ENCODE results near the gene SLC13A5.

SLC13A5 gene

DNA sequence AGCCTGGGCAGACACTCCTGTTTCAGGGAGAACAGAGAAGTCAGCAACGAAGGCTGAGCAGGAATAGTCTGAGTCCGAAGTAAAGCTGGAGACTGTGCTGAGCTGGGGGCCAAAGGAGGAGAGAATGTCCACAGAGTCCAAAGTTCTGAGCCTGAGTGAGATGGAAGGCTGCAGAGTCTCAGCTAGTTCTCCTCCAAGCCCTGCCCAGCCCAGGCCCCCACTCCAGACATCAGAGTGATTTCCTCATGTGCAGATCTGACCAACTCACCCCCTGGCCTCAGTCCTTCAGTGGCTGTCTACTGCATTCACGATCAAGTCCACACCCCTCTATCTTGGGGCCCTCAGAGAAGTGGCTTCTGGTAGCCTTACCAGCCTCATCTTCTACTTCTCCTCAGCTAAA, 21.6 kb downstream of the SLC13A5 start:
- TF ChIP-seq TAF1 (IDR thresholded peaks at IDR 0.05; ENCODE audit: borderline replicate concordance, low read depth, low read length) (no peak), POLR2A (IDR thresholded peaks at IDR 0.05; ENCODE audit: low read depth, low read length) (no peak), POLR2AphosphoS5 (IDR thresholded peaks at IDR 0.05; ENCODE audit: low read depth, low read length) (no peak)
- DNase-seq (ENCODE audit: insufficient read length) (no peak), FAIRE-seq (no peak)

DNA sequence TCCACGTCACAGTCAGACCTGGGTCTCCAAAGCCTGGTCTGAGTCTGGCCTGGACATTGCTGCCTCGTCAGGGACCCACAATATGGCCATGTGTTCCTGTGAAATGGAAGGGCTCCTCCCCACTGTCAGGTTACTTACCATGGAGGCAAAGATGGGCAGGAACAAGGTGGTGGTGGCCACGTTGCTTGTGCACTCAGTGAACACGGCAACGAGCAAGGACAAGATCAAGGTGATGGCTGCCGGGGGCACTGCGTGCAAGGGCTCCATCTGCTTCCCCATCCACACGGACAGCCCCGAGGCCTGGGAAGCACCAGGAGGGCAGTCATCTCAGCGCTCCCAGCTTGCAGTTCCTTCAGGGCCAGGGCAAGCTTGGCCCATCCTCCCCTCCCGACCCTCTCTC, 22.5 kb downstream of the SLC13A5 start:
- FAIRE-seq (no peak), DNase-seq (ENCODE audit: insufficient read length) (no peak)
- TF ChIP-seq POLR2A (IDR thresholded peaks at IDR 0.05; ENCODE audit: low read depth, low read length) (no peak), POLR2AphosphoS5 (IDR thresholded peaks at IDR 0.05; ENCODE audit: low read depth, low read length) (no peak), TAF1 (IDR thresholded peaks at IDR 0.05; ENCODE audit: borderline replicate concordance, low read depth, low read length) (no peak)

- DNase-seq (ENCODE audit: insufficient read length) (no peak), FAIRE-seq (no peak)
- TF ChIP-seq TAF1 (IDR thresholded peaks at IDR 0.05; ENCODE audit: borderline replicate concordance, low read depth, low read length) (no peak), POLR2AphosphoS5 (IDR thresholded peaks at IDR 0.05; ENCODE audit: low read depth, low read length) (no peak), POLR2A (IDR thresholded peaks at IDR 0.05; ENCODE audit: low read depth, low read length) (no peak)
These were observed 24.2 kb downstream of the SLC13A5 start for GRCh38 chr17:6688944-6689343.

DNA sequence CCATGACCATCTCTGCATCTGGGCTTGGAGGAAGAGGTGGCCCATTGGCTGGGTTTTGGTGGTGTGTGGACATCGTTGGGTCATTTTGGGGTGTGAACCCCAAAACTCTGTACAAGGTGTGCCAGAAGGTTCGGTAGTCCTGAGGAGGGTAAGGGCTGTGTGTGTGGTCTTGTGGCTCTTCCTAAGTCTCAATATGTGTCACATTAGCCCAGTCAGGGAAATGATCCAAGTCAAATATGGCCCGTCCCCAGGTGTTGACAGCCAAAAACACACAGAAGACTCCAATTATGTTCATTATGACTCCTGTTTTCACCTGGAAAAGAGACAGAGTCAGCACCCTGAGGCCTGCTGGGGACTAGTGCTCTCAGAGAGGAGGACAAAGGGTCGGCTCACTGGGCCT, 27.1 kb downstream of the SLC13A5 start:
- DNase-seq (ENCODE audit: insufficient read length) (no peak), FAIRE-seq (no peak)
- no peak for TF ChIP-seq TAF1 (IDR thresholded peaks at IDR 0.05; ENCODE audit: borderline replicate concordance, low read depth, low read length)
- no peak for TF ChIP-seq POLR2A (IDR thresholded peaks at IDR 0.05; ENCODE audit: low read depth, low read length)

DNA sequence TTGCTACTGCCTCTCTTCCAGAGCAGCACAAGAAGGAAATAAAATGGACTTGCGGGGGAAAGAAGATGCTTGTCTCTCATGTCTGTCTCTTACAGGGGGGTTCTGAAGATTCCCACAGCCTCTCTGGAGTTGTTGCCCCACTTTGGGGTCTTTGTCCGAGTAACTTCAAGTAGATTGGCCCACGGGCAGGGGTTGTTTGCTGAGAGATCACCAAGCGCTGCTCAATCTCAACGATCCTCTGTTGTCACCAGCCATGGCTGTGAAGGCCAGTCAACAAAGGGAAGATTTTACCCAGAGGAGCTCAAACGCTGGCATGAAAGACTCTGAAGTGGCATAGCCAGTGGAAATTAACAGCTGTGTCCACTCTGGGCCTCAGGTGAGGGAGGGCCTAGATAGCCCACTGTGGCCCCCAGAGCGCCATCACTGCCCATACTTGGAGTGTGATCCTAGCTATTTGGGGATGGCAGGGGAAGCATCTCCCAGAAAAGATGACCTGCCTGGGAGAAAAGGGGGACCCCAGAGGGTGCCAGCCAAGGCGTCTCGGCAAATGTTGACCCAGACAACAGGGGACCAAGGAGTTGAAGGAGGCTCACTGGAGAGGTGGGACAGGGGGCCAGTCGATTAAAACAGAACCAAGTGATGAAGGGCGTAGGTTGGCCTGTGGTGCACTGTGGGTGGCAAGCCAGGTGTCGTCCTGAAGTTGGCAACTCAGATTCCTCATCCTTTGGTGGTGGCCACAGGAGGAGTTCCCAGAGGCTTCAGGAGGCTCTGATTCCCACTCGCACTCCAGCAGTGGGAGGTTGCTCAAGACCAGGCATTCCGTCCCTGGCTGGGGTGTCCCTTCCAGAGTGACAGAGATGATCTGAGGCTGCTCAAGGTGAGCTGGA, 28.0 kb downstream of the SLC13A5 start:
- DNase-seq (ENCODE audit: insufficient read length) (no peak), FAIRE-seq (no peak)
- TF ChIP-seq POLR2AphosphoS5 (IDR thresholded peaks at IDR 0.05; ENCODE audit: low read depth, low read length) = no peak
- no peak for TF ChIP-seq POLR2A (IDR thresholded peaks at IDR 0.05; ENCODE audit: low read depth, low read length)
- no peak for TF ChIP-seq TAF1 (IDR thresholded peaks at IDR 0.05; ENCODE audit: borderline replicate concordance, low read depth, low read length)

DNA sequence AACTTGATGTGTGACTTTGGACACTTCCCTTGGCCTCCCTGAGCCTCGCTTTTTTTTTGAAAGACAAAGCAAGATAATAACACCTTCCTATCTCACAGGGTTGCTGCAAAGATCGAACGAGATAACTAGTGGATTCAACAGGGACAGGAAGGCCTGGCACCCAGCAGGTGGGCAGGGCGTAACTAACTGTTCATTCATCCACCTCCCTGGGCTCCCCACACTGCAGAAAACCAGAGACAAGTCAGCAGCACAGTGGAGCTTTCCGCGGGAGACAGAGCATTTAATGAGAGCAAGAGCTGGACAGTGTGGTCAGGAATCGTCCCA, 28.7 kb downstream of the SLC13A5 start:
- DNase-seq (ENCODE audit: insufficient read length) (no peak), FAIRE-seq (no peak)
- TF ChIP-seq POLR2AphosphoS5 (IDR thresholded peaks at IDR 0.05; ENCODE audit: low read depth, low read length) (no peak), TAF1 (IDR thresholded peaks at IDR 0.05; ENCODE audit: borderline replicate concordance, low read depth, low read length) (no peak), POLR2A (IDR thresholded peaks at IDR 0.05; ENCODE audit: low read depth, low read length) (no peak)

- FAIRE-seq (no peak), DNase-seq (ENCODE audit: insufficient read length) (no peak)
- no peak for TF ChIP-seq POLR2AphosphoS5 (IDR thresholded peaks at IDR 0.05; ENCODE audit: low read depth, low read length)
- no peak for TF ChIP-seq POLR2A (IDR thresholded peaks at IDR 0.05; ENCODE audit: low read depth, low read length)
- TF ChIP-seq TAF1 (IDR thresholded peaks at IDR 0.05; ENCODE audit: borderline replicate concordance, low read depth, low read length) = no peak
These were observed 29.3 kb downstream of the SLC13A5 start for GRCh38 chr17:6683730-6684459.

GRCh38 chr17:6683081-6683684, 30.0 kb downstream of the SLC13A5 start:
- DNase-seq (ENCODE audit: insufficient read length) = no peak
- FAIRE-seq = no peak
- no peak for TF ChIP-seq POLR2A (IDR thresholded peaks at IDR 0.05; ENCODE audit: low read depth, low read length)
- TF ChIP-seq POLR2AphosphoS5 (IDR thresholded peaks at IDR 0.05; ENCODE audit: low read depth, low read length) = no peak
- TF ChIP-seq TAF1 (IDR thresholded peaks at IDR 0.05; ENCODE audit: borderline replicate concordance, low read depth, low read length) = no peak

DNA sequence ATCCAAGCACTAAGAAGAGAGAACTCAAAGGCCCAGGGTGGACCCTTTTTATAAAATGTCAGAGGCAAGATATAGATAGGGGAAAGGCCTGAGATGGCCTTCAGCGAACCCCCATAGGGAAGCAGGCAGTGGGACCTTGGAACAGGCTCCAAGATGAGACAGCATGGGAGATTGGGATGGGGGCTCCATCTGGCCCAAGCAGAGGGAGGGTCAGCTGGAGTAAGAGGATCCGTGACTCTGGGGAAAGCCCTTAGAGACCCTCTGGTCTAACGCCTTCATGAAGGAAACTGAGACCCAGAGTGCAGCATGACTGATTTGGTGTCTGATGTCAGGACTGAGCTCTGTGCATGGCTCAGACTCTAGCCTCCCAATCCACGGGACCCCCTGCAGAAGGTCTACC, 30.8 kb downstream of the SLC13A5 start:
- TF ChIP-seq POLR2A (IDR thresholded peaks at IDR 0.05; ENCODE audit: low read depth, low read length) (no peak), TAF1 (IDR thresholded peaks at IDR 0.05; ENCODE audit: borderline replicate concordance, low read depth, low read length) (no peak), POLR2AphosphoS5 (IDR thresholded peaks at IDR 0.05; ENCODE audit: low read depth, low read length) (no peak)
- DNase-seq (ENCODE audit: insufficient read length) (no peak), FAIRE-seq (no peak)

- DNase-seq (ENCODE audit: insufficient read length) (no peak), FAIRE-seq (no peak)
- no peak for TF ChIP-seq POLR2AphosphoS5 (IDR thresholded peaks at IDR 0.05; ENCODE audit: low read depth, low read length)
- no peak for TF ChIP-seq TAF1 (IDR thresholded peaks at IDR 0.05; ENCODE audit: borderline replicate concordance, low read depth, low read length)
- no peak for TF ChIP-seq POLR2A (IDR thresholded peaks at IDR 0.05; ENCODE audit: low read depth, low read length)
These were observed 31.5 kb downstream of the SLC13A5 start for GRCh38 chr17:6681671-6682070.

DNA sequence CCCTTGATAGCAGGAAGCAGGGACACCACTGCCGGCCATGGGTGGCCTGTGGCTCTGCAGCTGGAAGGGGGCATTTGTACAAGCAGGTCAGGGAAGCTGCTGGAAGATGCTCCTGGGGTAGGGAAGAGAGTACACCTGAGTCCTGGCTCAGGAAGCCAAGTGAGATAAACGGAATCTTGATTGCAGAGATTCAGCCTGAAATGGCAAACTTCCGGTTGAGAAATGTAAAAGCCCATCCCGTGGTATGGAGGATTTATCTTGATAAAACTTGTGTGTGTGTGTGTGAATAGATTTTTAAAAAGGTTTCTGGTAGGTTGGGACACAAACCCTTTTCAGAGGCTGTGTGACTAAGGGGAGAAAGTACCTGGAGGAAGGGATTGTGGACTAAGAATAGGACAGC, 32.0 kb downstream of the SLC13A5 start:
- no peak for FAIRE-seq

More for the DNA sequence above, 32.0 kb downstream of the SLC13A5 start:
- no peak for DNase-seq (ENCODE audit: insufficient read length)
- no peak for TF ChIP-seq TAF1 (IDR thresholded peaks at IDR 0.05; ENCODE audit: borderline replicate concordance, low read depth, low read length)
- no peak for TF ChIP-seq POLR2AphosphoS5 (IDR thresholded peaks at IDR 0.05; ENCODE audit: low read depth, low read length)
- no peak for TF ChIP-seq POLR2A (IDR thresholded peaks at IDR 0.05; ENCODE audit: low read depth, low read length)

All from GM12892 (cell line).